Activated naive CD8-positive, alpha-beta T cell (primary cell): ENCODE results near the gene FAM162A.
"Not testable (repeated sequence)": the region's sequence is repeated elsewhere in the genome, so short reads cannot be mapped to it uniquely, and the experiment has no call there.

Source experiments
- H3K27ac Mint-ChIP-seq: one replicate; pipeline ENCODE4 v1.8.0; 2021; ENCODE audit warnings: mixed read lengths
- H3K27me3 Mint-ChIP-seq: one replicate; pipeline ENCODE4 v1.8.0; 2021; ENCODE audit warnings: mixed read lengths
- H3K36me3 Mint-ChIP-seq: one replicate; pipeline ENCODE4 v1.8.0; 2021; ENCODE audit warnings: mixed read lengths
- H3K4me1 Mint-ChIP-seq: one replicate; pipeline ENCODE4 v1.8.0; 2021; ENCODE audit warnings: low read depth, mixed read lengths
- H3K4me3 Mint-ChIP-seq: one replicate; pipeline ENCODE4 v1.8.0; 2021; ENCODE audit warnings: mild to moderate bottlenecking, mixed read lengths
- H3K9me3 Mint-ChIP-seq: one replicate; pipeline ENCODE4 v1.8.0; 2021; ENCODE audit warnings: low read depth, mixed read lengths

FAM162A gene

DNA sequence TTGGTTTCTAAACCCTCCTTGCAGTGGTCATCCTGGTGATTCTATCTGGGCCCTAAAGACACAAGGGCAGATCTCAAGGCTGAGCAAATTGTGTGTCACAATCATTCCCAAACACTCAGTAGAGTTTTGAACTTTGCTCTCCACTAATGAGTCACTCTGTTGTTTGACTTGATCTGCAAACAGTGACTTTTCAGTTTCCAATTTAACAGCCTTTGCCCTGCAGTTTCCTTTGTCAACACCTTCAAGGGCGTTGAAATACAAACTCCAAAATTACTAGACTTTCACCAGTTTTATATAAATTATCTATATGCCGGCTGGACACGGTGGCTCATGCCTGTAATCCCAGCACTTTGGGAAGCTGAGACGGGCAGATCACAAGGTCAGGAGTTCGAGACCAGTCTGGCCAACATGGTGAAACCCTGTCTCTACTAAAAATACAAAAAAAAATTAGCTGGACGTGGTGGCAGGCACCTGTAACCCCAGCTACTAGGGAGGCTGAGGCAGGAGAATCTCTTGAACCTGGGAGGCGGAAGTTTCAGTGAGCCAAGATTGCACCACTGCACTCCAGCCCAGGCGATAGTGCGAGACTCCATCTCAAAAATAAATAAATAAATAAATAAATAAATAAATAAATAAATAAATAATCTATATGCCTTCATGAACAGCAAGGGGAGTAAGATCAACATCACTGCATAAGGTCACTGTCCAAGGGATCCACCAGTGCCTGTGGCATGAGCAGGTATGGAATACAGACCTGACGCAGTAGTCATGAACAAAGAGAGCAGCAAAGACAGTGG lies 18.2 kb upstream of the FAM162A start:
- not testable (repeated sequence) for H3K4me1 Mint-ChIP-seq, H3K36me3 Mint-ChIP-seq, H3K9me3 Mint-ChIP-seq, H3K27ac Mint-ChIP-seq, H3K4me3 Mint-ChIP-seq, H3K27me3 Mint-ChIP-seq

- no peaks in the 10 kb centered on the region for H3K9me3 Mint-ChIP-seq
- no peaks in the 10 kb centered on the region for H3K27me3 Mint-ChIP-seq
- no peak overlapping the region for H3K4me3 Mint-ChIP-seq
- peaks cover 1% of the 10 kb centered on the region for H3K4me1 Mint-ChIP-seq
- no peak overlapping the region for H3K27ac Mint-ChIP-seq
- peaks cover 8% of the 10 kb centered on the region for H3K36me3 Mint-ChIP-seq
These were observed 17.6 kb upstream of the FAM162A start for GRCh38 chr3:122366379-122366749.

GRCh38 chr3:122374034-122374433 lies 9.9 kb upstream of the FAM162A start:
- H3K27me3 Mint-ChIP-seq = no peaks in the 10 kb centered on the region
- no peaks in the 10 kb centered on the region for H3K9me3 Mint-ChIP-seq
- H3K4me3 Mint-ChIP-seq = no peak overlapping the region
- H3K4me1 Mint-ChIP-seq = peaks cover 12% of the 10 kb centered on the region
- H3K27ac Mint-ChIP-seq = no peak overlapping the region
- H3K36me3 Mint-ChIP-seq = peaks cover 14% of the 10 kb centered on the region

GRCh38 chr3:122377975-122378374 lies 6.0 kb upstream of the FAM162A start:
- H3K4me1 Mint-ChIP-seq = peaks cover 33% of the 10 kb centered on the region
- peaks cover 9% of the 10 kb centered on the region for H3K36me3 Mint-ChIP-seq
- H3K27ac Mint-ChIP-seq = no peak overlapping the region
- no peaks in the 10 kb centered on the region for H3K9me3 Mint-ChIP-seq
- no peaks in the 10 kb centered on the region for H3K27me3 Mint-ChIP-seq
- H3K4me3 Mint-ChIP-seq = no peak overlapping the region

DNA sequence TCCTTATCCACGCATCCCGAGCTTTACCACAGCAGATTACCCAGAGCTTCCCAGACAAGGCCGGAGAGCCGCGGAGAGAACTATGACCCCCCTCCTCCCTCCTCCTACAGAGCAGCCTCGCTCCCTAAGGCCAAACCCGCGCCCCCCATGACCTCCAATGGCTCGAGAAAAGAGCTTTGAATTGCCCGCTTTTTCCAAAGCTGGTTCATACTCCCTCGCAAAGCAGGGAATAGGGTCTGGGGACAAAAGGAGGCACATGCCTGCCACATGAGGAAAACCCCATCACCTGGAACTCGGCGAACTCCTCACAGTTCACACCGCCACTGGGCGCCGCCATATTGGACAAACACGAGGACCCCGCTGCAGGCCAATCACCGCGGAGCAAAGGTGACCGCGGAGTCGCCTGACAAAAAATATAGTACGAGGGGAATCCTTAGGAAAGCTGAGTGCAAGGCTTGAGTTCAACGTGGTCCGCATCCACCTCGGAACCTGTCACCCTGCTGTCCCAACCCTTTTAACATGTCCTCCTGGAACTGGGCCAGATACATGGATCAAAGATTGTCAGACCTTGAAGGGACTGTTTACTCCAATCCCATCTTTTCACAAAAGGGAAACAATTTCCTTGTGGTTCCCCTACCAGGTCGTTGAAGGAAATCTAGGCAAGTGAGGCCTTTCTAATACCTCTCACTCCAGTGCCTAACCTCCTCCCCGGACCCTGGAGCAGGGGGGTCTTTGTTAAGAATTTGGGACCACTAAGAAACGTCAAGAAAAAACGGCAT lies 905 bp upstream of the FAM162A start, which contains the start of gene MIX23:
MIX23 (minus strand) TSS at position 344 of the 779 bp plus-strand sequence; CDS start at position 337, 7 bp downstream.
- no peaks in the 10 kb centered on the region for H3K9me3 Mint-ChIP-seq
- peak within 1 kb of the TSS; percentile 97 for H3K27ac Mint-ChIP-seq
- no peaks in the 10 kb centered on the region for H3K27me3 Mint-ChIP-seq
- H3K36me3 Mint-ChIP-seq = peaks cover 3% of the 10 kb centered on the region
- peak within 1 kb of the TSS; percentile 89 for H3K4me3 Mint-ChIP-seq
- H3K4me1 Mint-ChIP-seq = peaks cover 65% of the 10 kb centered on the region

DNA sequence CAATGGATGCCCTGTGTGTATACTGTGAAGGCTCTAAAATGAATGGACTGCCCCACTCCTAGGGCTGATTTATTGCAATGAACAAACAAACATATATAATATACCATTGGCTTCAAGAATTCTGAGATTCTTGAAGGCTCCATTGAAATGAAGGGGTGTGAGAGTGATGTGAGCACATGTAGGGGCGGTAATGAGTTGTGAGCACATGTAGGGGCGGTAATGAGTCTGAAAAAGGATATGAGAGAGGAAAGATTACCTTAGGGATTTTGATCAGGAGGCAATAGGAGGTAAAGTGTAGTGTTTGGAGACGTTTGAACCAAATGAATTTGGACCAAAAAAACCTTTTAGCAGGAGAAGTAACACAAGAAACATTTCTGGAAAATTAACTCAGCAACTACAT lies 3.7 kb downstream of the FAM162A start:
- Mint-ChIP-seq H3K27me3 (no peaks in the 10 kb centered on the region), H3K9me3 (no peaks in the 10 kb centered on the region), H3K4me1 (peaks cover 42% of the 10 kb centered on the region), H3K27ac (no peak overlapping the region), H3K36me3 (peaks cover 3% of the 10 kb centered on the region), H3K4me3 (no peak overlapping the region)

- H3K4me3 Mint-ChIP-seq = no peak overlapping the region
- peaks cover 3% of the 10 kb centered on the region for H3K36me3 Mint-ChIP-seq
- no peaks in the 10 kb centered on the region for H3K9me3 Mint-ChIP-seq
- H3K27ac Mint-ChIP-seq = peak overlapping the region; percentile 34
- peaks cover 44% of the 10 kb centered on the region for H3K4me1 Mint-ChIP-seq
- H3K27me3 Mint-ChIP-seq = no peaks in the 10 kb centered on the region
These were observed 5.2 kb downstream of the FAM162A start for GRCh38 chr3:122389197-122389596.

DNA sequence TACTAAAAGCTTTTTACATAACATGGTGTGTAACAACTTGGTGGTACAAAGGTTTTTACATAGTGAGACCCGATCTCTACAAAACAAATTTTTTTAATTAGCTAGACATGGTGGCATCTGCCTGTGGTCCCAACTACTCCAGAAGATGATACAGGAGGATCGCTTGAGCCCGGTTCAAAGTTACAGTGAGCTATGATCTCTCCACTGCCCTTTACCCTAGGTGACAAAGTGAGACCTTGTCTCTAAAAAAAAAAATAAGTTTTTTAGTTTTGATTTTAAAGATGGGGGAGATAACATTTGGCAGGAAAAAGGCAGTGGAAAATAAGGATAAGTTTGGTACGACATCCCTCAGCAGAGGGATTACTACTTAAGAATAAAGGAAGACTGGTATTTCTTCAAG lies 5.9 kb downstream of the FAM162A start:
- Mint-ChIP-seq H3K27ac (no peak overlapping the region), H3K36me3 (peaks cover 5% of the 10 kb centered on the region), H3K4me1 (peaks cover 41% of the 10 kb centered on the region), H3K4me3 (no peak overlapping the region), H3K9me3 (no peaks in the 10 kb centered on the region), H3K27me3 (no peaks in the 10 kb centered on the region)

DNA sequence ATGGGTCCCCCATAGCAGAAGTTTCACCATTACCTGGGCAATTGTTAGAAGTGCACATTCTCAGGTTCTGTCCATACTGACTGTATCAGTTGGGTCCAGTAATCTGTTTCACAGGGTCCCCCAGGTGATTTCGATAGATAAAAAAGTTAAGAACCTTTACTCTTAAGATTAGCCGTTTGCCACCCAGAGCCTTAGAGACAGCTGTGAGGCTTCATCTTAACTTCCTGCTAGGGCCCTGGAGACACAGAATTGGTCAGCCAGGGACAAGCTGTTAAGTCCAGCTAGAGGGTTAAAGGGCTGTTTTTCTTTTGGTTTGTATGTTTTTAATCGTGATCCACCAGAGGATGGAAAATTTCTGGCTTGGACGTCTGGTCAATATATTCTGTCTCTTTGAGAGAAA lies 6.7 kb downstream of the FAM162A start:
- H3K4me1 Mint-ChIP-seq = peaks cover 42% of the 10 kb centered on the region
- H3K27ac Mint-ChIP-seq = no peak overlapping the region
- no peak overlapping the region for H3K4me3 Mint-ChIP-seq
- H3K36me3 Mint-ChIP-seq = peaks cover 5% of the 10 kb centered on the region
- H3K9me3 Mint-ChIP-seq = no peaks in the 10 kb centered on the region
- no peaks in the 10 kb centered on the region for H3K27me3 Mint-ChIP-seq

DNA sequence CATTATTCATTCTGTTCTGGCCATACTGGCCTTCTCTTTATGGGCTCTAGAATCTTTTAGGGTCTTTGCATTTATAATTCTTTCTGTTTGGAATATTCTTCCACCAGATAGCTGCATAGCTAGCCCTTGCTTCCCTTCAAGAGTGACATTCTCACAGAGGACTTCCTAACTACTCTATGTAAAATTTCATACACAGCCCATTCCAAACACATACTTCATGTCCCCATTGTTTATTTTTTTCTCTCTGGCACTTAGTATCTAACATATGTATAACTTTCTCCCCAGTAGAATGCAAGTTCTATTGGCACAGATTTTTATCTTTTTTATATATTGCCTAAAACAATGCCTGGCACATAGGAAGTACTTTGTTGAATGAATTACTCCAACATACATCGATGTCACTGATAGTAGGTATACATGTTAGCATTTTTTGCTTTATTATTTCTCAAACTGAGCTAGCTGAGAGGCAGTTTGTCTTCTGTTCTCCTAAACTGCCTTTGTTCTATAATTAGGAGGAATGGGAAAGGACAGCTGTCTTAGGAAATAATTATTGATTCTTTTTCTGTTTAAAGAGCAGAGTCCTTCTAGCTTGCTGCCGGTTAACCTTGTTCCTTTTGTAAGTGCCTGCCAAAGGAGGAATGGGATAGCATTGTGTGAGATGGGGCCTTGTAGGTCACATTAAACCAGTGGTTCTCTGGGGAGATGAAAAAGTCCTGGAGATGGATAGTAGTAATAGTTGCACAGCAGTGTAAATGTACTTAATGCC lies 7.9 kb downstream of the FAM162A start:
- no peaks in the 10 kb centered on the region for H3K9me3 Mint-ChIP-seq
- no peaks in the 10 kb centered on the region for H3K27me3 Mint-ChIP-seq
- H3K27ac Mint-ChIP-seq = no peak overlapping the region
- H3K4me1 Mint-ChIP-seq = peaks cover 40% of the 10 kb centered on the region
- peaks cover 2% of the 10 kb centered on the region for H3K36me3 Mint-ChIP-seq
- no peak overlapping the region for H3K4me3 Mint-ChIP-seq

- peaks cover 2% of the 10 kb centered on the region for H3K36me3 Mint-ChIP-seq
- no peaks in the 10 kb centered on the region for H3K27me3 Mint-ChIP-seq
- no peak overlapping the region for H3K27ac Mint-ChIP-seq
- no peak overlapping the region for H3K4me3 Mint-ChIP-seq
- no peaks in the 10 kb centered on the region for H3K9me3 Mint-ChIP-seq
- H3K4me1 Mint-ChIP-seq = peaks cover 37% of the 10 kb centered on the region
These were observed 9.2 kb downstream of the FAM162A start for GRCh38 chr3:122392868-122393844.

DNA sequence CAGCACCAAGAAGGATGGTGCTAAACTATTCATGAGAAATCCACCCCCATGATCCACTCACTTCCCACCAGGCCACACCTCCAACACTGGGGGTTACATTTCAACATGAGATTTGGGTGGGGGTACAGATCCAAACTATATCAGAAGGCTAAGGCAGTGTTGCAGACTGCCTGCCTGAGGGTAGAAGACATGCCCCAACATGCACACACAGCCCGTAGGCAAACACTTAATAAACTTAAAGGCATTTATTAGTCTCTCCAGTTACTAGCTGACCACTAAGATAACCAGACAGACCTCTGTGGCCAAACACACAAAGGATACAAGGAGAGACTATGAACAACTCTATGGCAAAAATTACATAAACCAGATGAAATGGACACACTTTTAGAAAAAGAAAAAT lies 10.2 kb downstream of the FAM162A start:
- Mint-ChIP-seq H3K9me3 (no peaks in the 10 kb centered on the region), H3K27me3 (no peaks in the 10 kb centered on the region), H3K36me3 (peaks cover 2% of the 10 kb centered on the region), H3K4me3 (no peak overlapping the region), H3K4me1 (peaks cover 36% of the 10 kb centered on the region), H3K27ac (no peak overlapping the region)

GRCh38 chr3:122395582-122395981 lies 11.6 kb downstream of the FAM162A start:
- H3K27me3 Mint-ChIP-seq = no peaks in the 10 kb centered on the region
- no peak overlapping the region for H3K4me3 Mint-ChIP-seq
- H3K9me3 Mint-ChIP-seq = no peaks in the 10 kb centered on the region
- H3K4me1 Mint-ChIP-seq = peaks cover 36% of the 10 kb centered on the region
- no peak overlapping the region for H3K27ac Mint-ChIP-seq
- H3K36me3 Mint-ChIP-seq = peaks cover 2% of the 10 kb centered on the region

GRCh38 chr3:122396511-122396910 lies 12.5 kb downstream of the FAM162A start:
- peaks cover 2% of the 10 kb centered on the region for H3K36me3 Mint-ChIP-seq
- H3K4me3 Mint-ChIP-seq = no peak overlapping the region
- H3K4me1 Mint-ChIP-seq = peaks cover 36% of the 10 kb centered on the region
- no peak overlapping the region for H3K27ac Mint-ChIP-seq
- no peaks in the 10 kb centered on the region for H3K9me3 Mint-ChIP-seq
- no peaks in the 10 kb centered on the region for H3K27me3 Mint-ChIP-seq
